HFFc6 (cell line): ENCODE measurements around the gene GLB1L3. TPM values are rescaled to one million over a fixed set of nuclear protein-coding genes. Genes with fewer than 3 reads are reported as not detected.

ENCODE experiments used
- DNase-seq: peaks from one replicate; pipeline ENCODE4 v3.0.0-alpha.2; 2018
- H3K27ac Mint-ChIP-seq: 2 replicates; pipeline ENCODE4 v1.8.0; 2020; ENCODE audit warnings: mild to moderate bottlenecking, mixed read lengths
- H3K27me3 Mint-ChIP-seq: 2 replicates; pipeline ENCODE4 v1.8.0; 2021; ENCODE audit warnings: mild to moderate bottlenecking, moderate library complexity, mixed read lengths; ENCODE audit not compliant: insufficient read depth
- H3K36me3 Mint-ChIP-seq: 2 replicates; pipeline ENCODE4 v1.8.0; 2021; ENCODE audit warnings: low read depth, mixed read lengths
- H3K4me1 Mint-ChIP-seq: 2 replicates; pipeline ENCODE4 v1.8.0; 2020; ENCODE audit warnings: low read depth, mixed read lengths
- H3K4me3 Mint-ChIP-seq: 2 replicates; pipeline ENCODE4 v1.8.0; 2020; ENCODE audit warnings: mild to moderate bottlenecking, moderate library complexity, mixed read lengths
- H3K9me3 Mint-ChIP-seq: 2 replicates; pipeline ENCODE4 v1.8.0; 2020; ENCODE audit warnings: mild to moderate bottlenecking, mixed read lengths
- CTCF ChIP-seq: fragments of 200-600 bp; sonication (generic); IDR thresholded peaks from 2 replicates; pipeline ENCODE4 v1.5.0; 2021; ENCODE audit warnings: antibody characterized with exemption, mild to moderate bottlenecking
- total RNA-seq, 6 experiments: library from RNA; stranded (reverse); fragmentation: NEBNext Ultra II Directional; extraction: Animal tissue kit (Norgen Biotek cat#: 25700); gene quantifications; 2 replicates in 1 of 6; 3 replicates in 5 of 6; pipeline ENCODE4 v1.2.3, GENCODE V29; 2021

The GLB1L3 gene
- total RNA-seq, 6 experiments from 2014 or later, result not detected

DNA sequence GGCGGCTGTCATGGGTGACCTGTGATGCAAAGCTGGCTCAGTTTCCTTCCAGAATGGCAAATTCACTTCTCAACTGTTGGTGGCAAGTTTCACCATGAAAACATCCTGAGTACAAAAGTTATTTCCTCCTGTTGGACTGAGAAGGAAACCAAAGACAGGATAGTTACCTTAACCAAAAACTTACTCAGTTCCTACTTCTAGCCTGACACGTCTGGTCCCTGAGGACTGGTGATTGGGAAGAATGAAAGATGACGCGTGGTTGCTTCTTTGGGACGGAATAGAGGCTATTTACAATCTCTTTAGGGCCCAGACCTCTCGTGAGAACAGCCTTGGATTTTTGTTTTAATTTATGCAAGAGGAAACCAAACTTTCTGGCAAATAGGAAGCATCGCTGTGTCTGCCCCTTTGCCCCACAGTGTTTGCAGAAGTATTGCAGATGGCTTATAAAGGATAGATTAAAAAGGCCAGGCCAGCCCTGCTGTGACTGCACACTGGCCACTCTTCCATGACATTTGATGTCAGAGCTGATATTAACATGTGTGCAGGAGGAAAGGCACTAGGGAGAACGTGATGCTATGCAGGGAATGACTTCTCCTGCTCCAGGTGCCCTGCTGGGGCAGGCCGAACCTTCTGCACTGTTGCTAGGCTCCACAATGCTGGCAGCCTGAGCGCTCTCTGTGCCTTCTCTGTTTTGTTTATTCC lies 44.1 kb upstream of the GLB1L3 start:
- no peak for DNase-seq
- Mint-ChIP-seq H3K27me3 (no peaks in the 10 kb centered on the region), H3K9me3 (no peaks in the 10 kb centered on the region), H3K4me1 (peaks cover 50% of the 10 kb centered on the region), H3K4me3 (no peak overlapping the region), H3K36me3 (peaks cover 14% of the 10 kb centered on the region), H3K27ac (peak overlapping the region; percentile 19; the same call in 1 of the 2 replicates)
- no peak for TF ChIP-seq CTCF

DNA sequence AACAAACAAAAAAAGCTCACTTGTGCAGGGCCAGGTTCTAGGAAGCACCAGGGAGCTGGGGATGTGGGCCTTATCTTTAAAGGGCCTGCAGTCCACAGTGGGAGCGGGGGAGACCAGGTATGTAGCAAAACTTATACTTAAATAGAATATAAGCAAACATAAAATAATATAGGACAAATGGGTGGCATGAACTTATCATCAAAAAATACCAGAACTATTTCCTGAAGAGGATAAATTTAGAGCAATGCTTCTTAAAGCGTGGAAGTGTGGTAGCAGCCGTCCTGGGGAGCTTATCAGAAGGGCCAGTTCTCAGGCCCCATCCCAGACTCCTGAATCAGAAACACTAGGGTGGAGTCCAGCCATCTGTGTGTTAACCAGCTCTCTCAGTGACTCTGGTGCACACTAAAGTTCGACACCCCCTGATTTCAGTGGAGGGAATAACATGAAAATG lies 42.4 kb upstream of the GLB1L3 start:
- no peak for DNase-seq
- peaks cover 39% of the 10 kb centered on the region for H3K4me1 Mint-ChIP-seq
- no peak for TF ChIP-seq CTCF
- no peak overlapping the region for H3K4me3 Mint-ChIP-seq
- H3K36me3 Mint-ChIP-seq, result peaks cover 18% of the 10 kb centered on the region
- no peaks in the 10 kb centered on the region for H3K9me3 Mint-ChIP-seq
- no peaks in the 10 kb centered on the region for H3K27me3 Mint-ChIP-seq
- H3K27ac Mint-ChIP-seq, result no peak overlapping the region

DNA sequence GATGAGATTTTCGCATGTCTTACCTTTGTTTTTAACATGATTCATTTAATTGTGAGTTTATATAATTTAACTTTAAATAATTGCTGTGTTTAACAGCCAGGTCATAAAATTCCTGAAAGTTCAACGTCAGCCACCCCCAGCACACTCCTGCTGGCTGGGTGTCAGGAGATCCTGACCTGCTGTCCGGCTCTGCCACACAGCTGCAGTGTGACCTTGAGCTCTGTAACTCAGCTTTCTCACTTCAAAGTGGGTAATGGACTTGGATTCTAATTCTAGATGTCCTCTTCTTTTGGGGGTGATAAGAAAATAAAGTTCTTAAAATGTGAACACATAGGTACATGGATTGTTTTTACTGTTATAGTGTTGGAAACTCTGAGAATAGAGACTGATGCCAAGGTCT lies 40.8 kb upstream of the GLB1L3 start:
- no peak for DNase-seq
- peaks cover 17% of the 10 kb centered on the region for H3K36me3 Mint-ChIP-seq
- H3K4me3 Mint-ChIP-seq, result no peak overlapping the region
- no peak for TF ChIP-seq CTCF
- H3K4me1 Mint-ChIP-seq, result peaks cover 23% of the 10 kb centered on the region
- H3K9me3 Mint-ChIP-seq, result no peaks in the 10 kb centered on the region
- H3K27me3 Mint-ChIP-seq, result no peaks in the 10 kb centered on the region
- H3K27ac Mint-ChIP-seq, result no peak overlapping the region

GRCh38 chr11:134236834-134237556 lies 39.2 kb upstream of the GLB1L3 start:
- no peaks in the 10 kb centered on the region for H3K27me3 Mint-ChIP-seq
- H3K9me3 Mint-ChIP-seq, result no peaks in the 10 kb centered on the region
- H3K27ac Mint-ChIP-seq, result no peak overlapping the region; the same call in 1 of the 2 replicates
- peak; percentile 55 for DNase-seq
- no peak for TF ChIP-seq CTCF
- peaks cover 18% of the 10 kb centered on the region for H3K4me1 Mint-ChIP-seq
- H3K36me3 Mint-ChIP-seq, result peaks cover 17% of the 10 kb centered on the region
- peak overlapping the region; percentile 4; the same call in 1 of the 2 replicates for H3K4me3 Mint-ChIP-seq

DNA sequence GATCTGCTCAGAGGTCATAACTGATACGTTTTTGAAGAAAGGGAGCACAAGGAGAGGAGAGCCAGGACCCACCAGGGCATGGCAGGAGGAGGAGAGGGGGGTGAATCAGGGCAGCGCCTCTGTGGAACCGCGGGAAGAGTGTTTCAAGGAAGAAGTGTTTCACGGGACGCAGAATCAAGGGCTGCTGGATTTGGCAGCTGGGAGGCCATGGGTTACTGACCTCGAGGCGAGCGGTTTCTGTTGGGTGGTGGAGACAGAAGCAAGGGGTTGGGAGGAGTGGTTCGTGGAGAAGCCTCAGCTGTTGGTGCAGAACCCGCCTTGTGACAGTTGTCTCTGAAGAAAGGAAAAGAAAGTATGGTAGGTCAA lies 38.6 kb upstream of the GLB1L3 start:
- no peak for TF ChIP-seq CTCF
- Mint-ChIP-seq H3K27me3 (no peaks in the 10 kb centered on the region), H3K36me3 (peaks cover 19% of the 10 kb centered on the region), H3K4me1 (peaks cover 17% of the 10 kb centered on the region), H3K27ac (no peak overlapping the region; the same call in 1 of the 2 replicates), H3K9me3 (no peaks in the 10 kb centered on the region), H3K4me3 (no peak overlapping the region; the same call in 1 of the 2 replicates)
- DNase-seq, result no peak
